Measurements from ENCODE around the gene APOC1. TPM values are rescaled to one million over a fixed set of nuclear protein-coding genes. Genes with fewer than 3 reads are reported as not detected.

The APOC1 gene
- polyA plus RNA-seq, 1 of the 3 experiments (the other 2 are of a cell fraction) = 2.7 TPM

DNA sequence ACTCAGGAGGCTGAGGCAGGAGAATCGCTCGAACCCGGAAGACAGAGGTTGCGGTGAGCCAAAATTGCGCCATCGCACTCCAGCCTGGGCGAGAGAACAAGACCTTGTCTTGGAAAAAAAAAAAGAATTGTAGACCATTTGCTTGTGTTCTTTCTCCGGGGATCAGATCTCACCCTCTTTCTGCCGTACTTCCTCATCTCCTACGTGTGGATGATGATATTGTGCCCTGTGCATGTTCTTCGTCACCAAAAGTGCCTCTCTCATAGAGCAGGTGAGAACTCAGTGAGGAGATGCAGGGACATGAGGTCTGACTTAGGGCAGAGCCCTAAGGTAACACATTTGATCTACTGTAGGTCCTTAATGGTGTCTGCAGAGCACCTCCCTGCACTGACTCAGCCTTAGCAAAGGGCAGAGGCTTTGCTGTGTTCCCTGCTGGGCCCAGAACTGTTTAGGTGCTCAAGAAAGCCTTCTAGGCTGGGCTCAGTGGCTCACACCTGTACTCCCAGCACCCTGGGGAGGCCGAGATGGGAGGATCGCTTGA lies 32.7 kb downstream of the APOC1 start:
- TF ChIP-seq TEAD4 (IDR thresholded peaks at IDR 0.05; ENCODE audit: borderline replicate concordance, insufficient read depth) = no peak
- TF ChIP-seq, protein P1, sequence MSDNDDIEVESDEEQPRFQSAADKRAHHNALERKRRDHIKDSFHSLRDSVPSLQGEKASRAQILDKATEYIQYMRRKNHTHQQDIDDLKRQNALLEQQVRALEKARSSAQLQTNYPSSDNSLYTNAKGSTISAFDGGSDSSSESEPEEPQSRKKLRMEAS (IDR thresholded peaks at IDR 0.05; ENCODE audit: low read depth) = no peak
- TF ChIP-seq TAF1 (IDR thresholded peaks at IDR 0.05; ENCODE audit: borderline replicate concordance, low read depth, low read length) = no peak
- no peak for TF ChIP-seq POLR2AphosphoS5 (IDR thresholded peaks at IDR 0.05; ENCODE audit: low read depth, low read length)
- TF ChIP-seq EZH2phosphoT487 (IDR thresholded peaks at IDR 0.05; ENCODE audit: borderline replicate concordance, low read depth) = no peak
- TF ChIP-seq, protein P2, sequence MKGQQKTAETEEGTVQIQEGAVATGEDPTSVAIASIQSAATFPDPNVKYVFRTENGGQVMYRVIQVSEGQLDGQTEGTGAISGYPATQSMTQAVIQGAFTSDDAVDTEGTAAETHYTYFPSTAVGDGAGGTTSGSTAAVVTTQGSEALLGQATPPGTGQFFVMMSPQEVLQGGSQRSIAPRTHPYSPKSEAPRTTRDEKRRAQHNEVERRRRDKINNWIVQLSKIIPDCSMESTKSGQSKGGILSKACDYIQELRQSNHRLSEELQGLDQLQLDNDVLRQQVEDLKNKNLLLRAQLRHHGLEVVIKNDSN (IDR thresholded peaks at IDR 0.05; ENCODE audit: borderline replicate concordance, low read depth) = no peak
- TF ChIP-seq, protein P3, sequence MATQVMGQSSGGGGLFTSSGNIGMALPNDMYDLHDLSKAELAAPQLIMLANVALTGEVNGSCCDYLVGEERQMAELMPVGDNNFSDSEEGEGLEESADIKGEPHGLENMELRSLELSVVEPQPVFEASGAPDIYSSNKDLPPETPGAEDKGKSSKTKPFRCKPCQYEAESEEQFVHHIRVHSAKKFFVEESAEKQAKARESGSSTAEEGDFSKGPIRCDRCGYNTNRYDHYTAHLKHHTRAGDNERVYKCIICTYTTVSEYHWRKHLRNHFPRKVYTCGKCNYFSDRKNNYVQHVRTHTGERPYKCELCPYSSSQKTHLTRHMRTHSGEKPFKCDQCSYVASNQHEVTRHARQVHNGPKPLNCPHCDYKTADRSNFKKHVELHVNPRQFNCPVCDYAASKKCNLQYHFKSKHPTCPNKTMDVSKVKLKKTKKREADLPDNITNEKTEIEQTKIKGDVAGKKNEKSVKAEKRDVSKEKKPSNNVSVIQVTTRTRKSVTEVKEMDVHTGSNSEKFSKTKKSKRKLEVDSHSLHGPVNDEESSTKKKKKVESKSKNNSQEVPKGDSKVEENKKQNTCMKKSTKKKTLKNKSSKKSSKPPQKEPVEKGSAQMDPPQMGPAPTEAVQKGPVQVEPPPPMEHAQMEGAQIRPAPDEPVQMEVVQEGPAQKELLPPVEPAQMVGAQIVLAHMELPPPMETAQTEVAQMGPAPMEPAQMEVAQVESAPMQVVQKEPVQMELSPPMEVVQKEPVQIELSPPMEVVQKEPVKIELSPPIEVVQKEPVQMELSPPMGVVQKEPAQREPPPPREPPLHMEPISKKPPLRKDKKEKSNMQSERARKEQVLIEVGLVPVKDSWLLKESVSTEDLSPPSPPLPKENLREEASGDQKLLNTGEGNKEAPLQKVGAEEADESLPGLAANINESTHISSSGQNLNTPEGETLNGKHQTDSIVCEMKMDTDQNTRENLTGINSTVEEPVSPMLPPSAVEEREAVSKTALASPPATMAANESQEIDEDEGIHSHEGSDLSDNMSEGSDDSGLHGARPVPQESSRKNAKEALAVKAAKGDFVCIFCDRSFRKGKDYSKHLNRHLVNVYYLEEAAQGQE (IDR thresholded peaks at IDR 0.05; ENCODE audit: low read depth, low read length) = no peak
- no peak for TF ChIP-seq SMC3 (IDR thresholded peaks at IDR 0.05; ENCODE audit: low read depth, low read length)
- no peak for TF ChIP-seq SIN3A (IDR thresholded peaks at IDR 0.05; ENCODE audit: borderline replicate concordance, low read depth, low read length)
- TF ChIP-seq GATA2 (CRISPR knock-in tag; IDR thresholded peaks at IDR 0.05) = no peak
- TF ChIP-seq MXI1 (IDR thresholded peaks at IDR 0.05; ENCODE audit: low read depth, low read length) = no peak
- no peak for TF ChIP-seq RXRA (IDR thresholded peaks at IDR 0.05; ENCODE audit: borderline replicate concordance, low read depth)
- 92% methylated on average over 11 of the region's 13 CpGs for WGBS (ENCODE audit: low lambda C conversion rate)
- ChIA-PET CTCF (interaction anchor here (10.2 kb wide), 1 partner anchor 43 kb away, joined by 131 read pairs; the partner anchor contains the start of gene APOE), POLR2A (no interaction called here)
- Histone ChIP-seq H2AFZ (ENCODE audit: low read depth) (no peak overlapping the region), H3F3A (replicated peaks; ENCODE audit: insufficient read depth) (peaks cover 5% of the 10 kb centered on the region), H3K27me3 (ENCODE audit: insufficient read depth) (no peaks in the 10 kb centered on the region), H3K9me3 (no peaks in the 10 kb centered on the region), H3K4me3 (ENCODE audit: low read depth in 2 of 2, low read length in 1 of 2) (no peak overlapping the region), H3K4me1 (ENCODE audit: control insufficient read depth in 1 of 2, insufficient read depth in 2 of 2, low read depth in 1 of 2, low read length in 1 of 2) (no peaks in the 10 kb centered on the region), H3K79me2 (ENCODE audit: insufficient read depth) (no peaks in the 10 kb centered on the region), H3K9me2 (no peaks in the 10 kb centered on the region), H4K20me1 (ENCODE audit: insufficient read depth) (no peaks in the 10 kb centered on the region), H3K4me2 (no peak overlapping the region), H3K9ac (no peak overlapping the region), H3K27ac (ENCODE audit: low read depth in 2 of 2, low read length in 1 of 2) (no peak overlapping the region), H3K36me3 (replicated peaks in 1 of 2; ENCODE audit: control insufficient read depth in 1 of 2, insufficient read depth in 2 of 2, low read length in 1 of 2) (peaks cover 3 to 6% of the 10 kb centered on the region in 2 experiments)
- no peak for DNase-seq
